Measurements from ENCODE around the gene ATP5PD. TPM values are rescaled to one million over a fixed set of nuclear protein-coding genes. Genes with fewer than 3 reads are reported as not detected.

The ATP5PD gene
- total and polyA plus RNA-seq, 2 of the 13 experiments (the other 11 are each of a cell fraction or from before 2014, with no cell fraction given): 158 to 428 TPM

- TF ChIP-seq, protein P1, sequence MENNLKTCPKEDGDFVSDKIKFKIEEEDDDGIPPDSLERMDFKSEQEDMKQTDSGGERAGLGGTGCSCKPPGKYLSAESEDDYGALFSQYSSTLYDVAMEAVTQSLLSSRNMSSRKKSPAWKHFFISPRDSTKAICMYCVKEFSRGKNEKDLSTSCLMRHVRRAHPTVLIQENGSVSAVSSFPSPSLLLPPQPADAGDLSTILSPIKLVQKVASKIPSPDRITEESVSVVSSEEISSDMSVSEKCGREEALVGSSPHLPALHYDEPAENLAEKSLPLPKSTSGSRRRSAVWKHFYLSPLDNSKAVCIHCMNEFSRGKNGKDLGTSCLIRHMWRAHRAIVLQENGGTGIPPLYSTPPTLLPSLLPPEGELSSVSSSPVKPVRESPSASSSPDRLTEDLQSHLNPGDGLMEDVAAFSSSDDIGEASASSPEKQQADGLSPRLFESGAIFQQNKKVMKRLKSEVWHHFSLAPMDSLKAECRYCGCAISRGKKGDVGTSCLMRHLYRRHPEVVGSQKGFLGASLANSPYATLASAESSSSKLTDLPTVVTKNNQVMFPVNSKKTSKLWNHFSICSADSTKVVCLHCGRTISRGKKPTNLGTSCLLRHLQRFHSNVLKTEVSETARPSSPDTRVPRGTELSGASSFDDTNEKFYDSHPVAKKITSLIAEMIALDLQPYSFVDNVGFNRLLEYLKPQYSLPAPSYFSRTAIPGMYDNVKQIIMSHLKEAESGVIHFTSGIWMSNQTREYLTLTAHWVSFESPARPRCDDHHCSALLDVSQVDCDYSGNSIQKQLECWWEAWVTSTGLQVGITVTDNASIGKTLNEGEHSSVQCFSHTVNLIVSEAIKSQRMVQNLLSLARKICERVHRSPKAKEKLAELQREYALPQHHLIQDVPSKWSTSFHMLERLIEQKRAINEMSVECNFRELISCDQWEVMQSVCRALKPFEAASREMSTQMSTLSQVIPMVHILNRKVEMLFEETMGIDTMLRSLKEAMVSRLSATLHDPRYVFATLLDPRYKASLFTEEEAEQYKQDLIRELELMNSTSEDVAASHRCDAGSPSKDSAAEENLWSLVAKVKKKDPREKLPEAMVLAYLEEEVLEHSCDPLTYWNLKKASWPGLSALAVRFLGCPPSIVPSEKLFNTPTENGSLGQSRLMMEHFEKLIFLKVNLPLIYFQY (CRISPR knock-in tag; IDR thresholded peaks at IDR 0.05; ENCODE audit: borderline replicate concordance): peak; percentile 88; the same call in 1 of the 2 replicates
- no peak for TF ChIP-seq MED8 (CRISPR knock-in tag; IDR thresholded peaks at IDR 0.05; ENCODE audit: insufficient replicate concordance)
- no peak for TF ChIP-seq ATF7-NPFF (CRISPR knock-in tag; IDR thresholded peaks at IDR 0.05; ENCODE audit: low read depth)
- TF ChIP-seq CBX5 (CRISPR knock-in tag; IDR thresholded peaks at IDR 0.05; ENCODE audit: borderline replicate concordance): peak; percentile 68; the same call in 1 of the 2 replicates
- no peak for TF ChIP-seq ZFP41 (CRISPR knock-in tag; IDR thresholded peaks at IDR 0.05; ENCODE audit: borderline replicate concordance)
- TF ChIP-seq, protein P2, sequence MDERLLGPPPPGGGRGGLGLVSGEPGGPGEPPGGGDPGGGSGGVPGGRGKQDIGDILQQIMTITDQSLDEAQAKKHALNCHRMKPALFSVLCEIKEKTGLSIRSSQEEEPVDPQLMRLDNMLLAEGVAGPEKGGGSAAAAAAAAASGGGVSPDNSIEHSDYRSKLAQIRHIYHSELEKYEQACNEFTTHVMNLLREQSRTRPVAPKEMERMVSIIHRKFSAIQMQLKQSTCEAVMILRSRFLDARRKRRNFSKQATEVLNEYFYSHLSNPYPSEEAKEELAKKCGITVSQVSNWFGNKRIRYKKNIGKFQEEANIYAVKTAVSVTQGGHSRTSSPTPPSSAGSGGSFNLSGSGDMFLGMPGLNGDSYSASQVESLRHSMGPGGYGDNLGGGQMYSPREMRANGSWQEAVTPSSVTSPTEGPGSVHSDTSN (CRISPR knock-in tag; IDR thresholded peaks at IDR 0.05): 0 out of 2 replicates have a peak, but pooled peaks have one; percentile 15
- TF ChIP-seq ZNF263 (CRISPR knock-in tag; IDR thresholded peaks at IDR 0.05): no peak
- no peak for TF ChIP-seq ZNF234 (CRISPR knock-in tag; conservative IDR thresholded peaks at IDR 0.05)
- peak; percentile 97 for TF ChIP-seq ZBTB43 (CRISPR knock-in tag; conservative IDR thresholded peaks at IDR 0.05)
- TF ChIP-seq ZNF138 (CRISPR knock-in tag; IDR thresholded peaks at IDR 0.05; ENCODE audit: low read depth): no peak
- peak; percentile 59; the same call in 1 of the 2 replicates for TF ChIP-seq KDM3A (CRISPR knock-in tag; IDR thresholded peaks at IDR 0.05; ENCODE audit: low read depth)
- peak; percentile 68; the same call in 1 of the 2 replicates for TF ChIP-seq SSRP1 (CRISPR knock-in tag; IDR thresholded peaks at IDR 0.05)
- TF ChIP-seq KLF9 (CRISPR knock-in tag; IDR thresholded peaks at IDR 0.05; ENCODE audit: low read depth): no peak
- peak; percentile 67 for TF ChIP-seq ZNF205 (CRISPR knock-in tag; IDR thresholded peaks at IDR 0.05)
- no peak for TF ChIP-seq FOXO4 (CRISPR knock-in tag; conservative IDR thresholded peaks at IDR 0.05)
- TF ChIP-seq ZNF446 (CRISPR knock-in tag; IDR thresholded peaks at IDR 0.05): no peak
- TF ChIP-seq TSC22D2 (CRISPR knock-in tag; IDR thresholded peaks at IDR 0.05; ENCODE audit: borderline replicate concordance): peak; percentile 63; the same call in 1 of the 2 replicates
- no peak for TF ChIP-seq HOXD1 (CRISPR knock-in tag; IDR thresholded peaks at IDR 0.05)
- no peak for TF ChIP-seq MXD1 (CRISPR knock-in tag; IDR thresholded peaks at IDR 0.05)
- no peak for TF ChIP-seq NAIF1 (CRISPR knock-in tag; IDR thresholded peaks at IDR 0.05; ENCODE audit: borderline replicate concordance)
Observed at GRCh38 chr17:75084039-75084660, 37.4 kb upstream of the ATP5PD start (continued).
